Measurements from ENCODE around the gene SLC30A2. TPM values are rescaled to one million over a fixed set of nuclear protein-coding genes. Genes with fewer than 3 reads are reported as not detected.
"Not testable (repeated sequence)": the region's sequence is repeated elsewhere in the genome, so short reads cannot be mapped to it uniquely, and the experiment has no call there.

Gene SLC30A2
- under 1 TPM in 1 of 2 donors, not detected in 1; 0.11 TPM for total RNA-seq
- polyA plus RNA-seq (ENCODE audit: insufficient read length in 2 of 2), result under 1 TPM; 0.19 to 0.26 TPM
- long read RNA-seq, donor 1, result 0 reads
- long read RNA-seq, donor 2, result 0 reads
- long read RNA-seq, donor 3, result 0 reads
- long read RNA-seq, donor 4, result 0 reads

- Histone ChIP-seq H3K36me3 (ENCODE audit: control insufficient read depth, insufficient read depth, low read length) (no peaks in the 10 kb centered on the region), H3K27ac (ENCODE audit: low read depth, low read length) (no peak within 1 kb of the TSS), H3K4me3 (ENCODE audit: low read depth, low read length) (no peak within 1 kb of the TSS), H3K27me3 (ENCODE audit: control insufficient read depth, insufficient read depth, low read length) (peaks cover 47% of the 10 kb centered on the region), H3K9me3 (ENCODE audit: control insufficient read depth, insufficient read depth, low read length) (no peaks in the 10 kb centered on the region), H3K4me1 (ENCODE audit: control insufficient read depth, insufficient read depth, low read length) (peaks cover 20% of the 10 kb centered on the region)
- peak in 1 of 6 donors; percentile 9 for DNase-seq (ENCODE audit: low read depth in 4 of 6, low spot score in 6 of 6)
- WGBS (ENCODE audit: insufficient coverage), result under 1% methylated on average over 62 of the region's 62 CpGs
Observed at GRCh38 chr1:26045722-26046245, at the start of gene SLC30A2. TSS of gene SLC30A2 (minus strand) at chr1:26046118. CDS start at chr1:26045896, 222 bp downstream.

GRCh38 chr1:26094677-26095383 is 48.9 kb upstream of the SLC30A2 start:
- Histone ChIP-seq H3K27me3 (ENCODE audit: control insufficient read depth, insufficient read depth, low read length) (peaks cover 8% of the 10 kb centered on the region), H3K36me3 (ENCODE audit: control insufficient read depth, insufficient read depth, low read length) (no peaks in the 10 kb centered on the region), H3K4me3 (ENCODE audit: low read depth, low read length) (no peak overlapping the region), H3K4me1 (ENCODE audit: control insufficient read depth, insufficient read depth, low read length) (peaks cover 10% of the 10 kb centered on the region), H3K9me3 (ENCODE audit: control insufficient read depth, insufficient read depth, low read length) (no peaks in the 10 kb centered on the region), H3K27ac (ENCODE audit: low read depth, low read length) (no peak overlapping the region)
- peak in 1 of 6 donors; percentile 48 for DNase-seq (ENCODE audit: low read depth in 4 of 6, low spot score in 6 of 6)
- 20% methylated on average over 13 of the region's 17 CpGs for WGBS (ENCODE audit: insufficient coverage)

- no peak for DNase-seq (ENCODE audit: low read depth in 4 of 6, low spot score in 6 of 6)
- Histone ChIP-seq H3K27ac (ENCODE audit: low read depth, low read length) (no peak overlapping the region), H3K9me3 (ENCODE audit: control insufficient read depth, insufficient read depth, low read length) (no peaks in the 10 kb centered on the region)
Observed at GRCh38 chr1:26094076-26094669, 48.3 kb upstream of the SLC30A2 start.

GRCh38 chr1:26093569-26093968 is 47.7 kb upstream of the SLC30A2 start:
- H3K36me3 ChIP-seq (ENCODE audit: control insufficient read depth, insufficient read depth, low read length); DNase-seq (ENCODE audit: low read depth in 4 of 6, low spot score in 6 of 6); H3K4me3 ChIP-seq (ENCODE audit: low read depth, low read length); H3K27me3 ChIP-seq (ENCODE audit: control insufficient read depth, insufficient read depth, low read length); H3K9me3 ChIP-seq (ENCODE audit: control insufficient read depth, insufficient read depth, low read length); H3K27ac ChIP-seq (ENCODE audit: low read depth, low read length): not testable (repeated sequence)
- H3K4me1 ChIP-seq (ENCODE audit: control insufficient read depth, insufficient read depth, low read length), result peaks cover 10% of the 10 kb centered on the region
- 15% methylated on average over 2 of the region's 6 CpGs for WGBS (ENCODE audit: insufficient coverage)

More at GRCh38 chr1:26094076-26094669, 48.3 kb upstream of the SLC30A2 start:
- peaks cover 8% of the 10 kb centered on the region for H3K27me3 ChIP-seq (ENCODE audit: control insufficient read depth, insufficient read depth, low read length)
- H3K4me1 ChIP-seq (ENCODE audit: control insufficient read depth, insufficient read depth, low read length), result peaks cover 10% of the 10 kb centered on the region
- 45% methylated on average over 4 of the region's 11 CpGs for WGBS (ENCODE audit: insufficient coverage)
- no peak overlapping the region for H3K4me3 ChIP-seq (ENCODE audit: low read depth, low read length)
- H3K36me3 ChIP-seq (ENCODE audit: control insufficient read depth, insufficient read depth, low read length), result no peaks in the 10 kb centered on the region

- Histone ChIP-seq H3K9me3 (ENCODE audit: control insufficient read depth, insufficient read depth, low read length) (no peaks in the 10 kb centered on the region), H3K36me3 (ENCODE audit: control insufficient read depth, insufficient read depth, low read length) (no peaks in the 10 kb centered on the region), H3K27ac (ENCODE audit: low read depth, low read length) (no peak overlapping the region), H3K27me3 (ENCODE audit: control insufficient read depth, insufficient read depth, low read length) (peaks cover 8% of the 10 kb centered on the region), H3K4me1 (ENCODE audit: control insufficient read depth, insufficient read depth, low read length) (peaks cover 10% of the 10 kb centered on the region), H3K4me3 (ENCODE audit: low read depth, low read length) (no peak overlapping the region)
- DNase-seq (ENCODE audit: low read depth in 4 of 6, low spot score in 6 of 6), result no peak
- 64% methylated on average over 7 of the region's 7 CpGs for WGBS (ENCODE audit: insufficient coverage)
Observed at GRCh38 chr1:26092422-26092821, 46.5 kb upstream of the SLC30A2 start.

- Histone ChIP-seq H3K4me3 (ENCODE audit: low read depth, low read length) (no peak overlapping the region), H3K36me3 (ENCODE audit: control insufficient read depth, insufficient read depth, low read length) (no peaks in the 10 kb centered on the region), H3K27me3 (ENCODE audit: control insufficient read depth, insufficient read depth, low read length) (peaks cover 8% of the 10 kb centered on the region), H3K9me3 (ENCODE audit: control insufficient read depth, insufficient read depth, low read length) (no peaks in the 10 kb centered on the region), H3K4me1 (ENCODE audit: control insufficient read depth, insufficient read depth, low read length) (peaks cover 10% of the 10 kb centered on the region), H3K27ac (ENCODE audit: low read depth, low read length) (no peak overlapping the region)
- WGBS (ENCODE audit: insufficient coverage), result 100% methylated on average over 3 of the region's 3 CpGs
- DNase-seq (ENCODE audit: low read depth in 4 of 6, low spot score in 6 of 6), result no peak
Observed at GRCh38 chr1:26090893-26091292, 45.0 kb upstream of the SLC30A2 start.

- Histone ChIP-seq H3K27ac (ENCODE audit: low read depth, low read length) (no peak overlapping the region), H3K27me3 (ENCODE audit: control insufficient read depth, insufficient read depth, low read length) (peaks cover 6% of the 10 kb centered on the region), H3K4me3 (ENCODE audit: low read depth, low read length) (no peak overlapping the region), H3K9me3 (ENCODE audit: control insufficient read depth, insufficient read depth, low read length) (no peaks in the 10 kb centered on the region), H3K36me3 (ENCODE audit: control insufficient read depth, insufficient read depth, low read length) (no peaks in the 10 kb centered on the region), H3K4me1 (ENCODE audit: control insufficient read depth, insufficient read depth, low read length) (peaks cover 4% of the 10 kb centered on the region)
- no peak for DNase-seq (ENCODE audit: low read depth in 4 of 6, low spot score in 6 of 6)
- no CpG with 5 or more reads among the region's 3 CpGs for WGBS (ENCODE audit: insufficient coverage)
Observed at GRCh38 chr1:26089125-26089524, 43.2 kb upstream of the SLC30A2 start.

GRCh38 chr1:26084844-26085243 is 38.9 kb upstream of the SLC30A2 start:
- no peaks in the 10 kb centered on the region for H3K36me3 ChIP-seq (ENCODE audit: control insufficient read depth, insufficient read depth, low read length)

GRCh38 chr1:26084091-26084561 is 38.2 kb upstream of the SLC30A2 start:
- peak in 1 of 6 donors; percentile 55 for DNase-seq (ENCODE audit: low read depth in 4 of 6, low spot score in 6 of 6)
- Histone ChIP-seq H3K27me3 (ENCODE audit: control insufficient read depth, insufficient read depth, low read length) (no peaks in the 10 kb centered on the region), H3K36me3 (ENCODE audit: control insufficient read depth, insufficient read depth, low read length) (no peaks in the 10 kb centered on the region), H3K27ac (ENCODE audit: low read depth, low read length) (no peak overlapping the region), H3K4me1 (ENCODE audit: control insufficient read depth, insufficient read depth, low read length) (no peaks in the 10 kb centered on the region), H3K4me3 (ENCODE audit: low read depth, low read length) (no peak overlapping the region), H3K9me3 (ENCODE audit: control insufficient read depth, insufficient read depth, low read length) (no peaks in the 10 kb centered on the region)
- 62% methylated on average over 1 of the region's 2 CpGs for WGBS (ENCODE audit: insufficient coverage)

More at GRCh38 chr1:26084844-26085243, 38.9 kb upstream of the SLC30A2 start:
- H3K4me1 ChIP-seq (ENCODE audit: control insufficient read depth, insufficient read depth, low read length), result no peaks in the 10 kb centered on the region
- H3K4me3 ChIP-seq (ENCODE audit: low read depth, low read length), result no peak overlapping the region
- DNase-seq (ENCODE audit: low read depth in 4 of 6, low spot score in 6 of 6), result no peak
- H3K27ac ChIP-seq (ENCODE audit: low read depth, low read length), result no peak overlapping the region
- 100% methylated on average over 2 of the region's 2 CpGs for WGBS (ENCODE audit: insufficient coverage)
- H3K9me3 ChIP-seq (ENCODE audit: control insufficient read depth, insufficient read depth, low read length), result no peaks in the 10 kb centered on the region
- H3K27me3 ChIP-seq (ENCODE audit: control insufficient read depth, insufficient read depth, low read length), result no peaks in the 10 kb centered on the region

Measured in spinal cord (tissue), 10 donors.